Diencephalon (tissue), 1 donor: ENCODE results near the gene ZBTB44. TPM values are rescaled to one million over a fixed set of nuclear protein-coding genes. Genes with fewer than 3 reads are reported as not detected.

ENCODE experiments used
- small RNA-seq: library from RNA; depleted of rRNA; stranded (forward); fragments of <200 nt; gene quantifications from one replicate; pipeline ENCODE3, GENCODE V24; 2014
- total RNA-seq: library from RNA; depleted of rRNA; stranded (reverse); fragments of >200 nt; gene quantifications from one replicate; pipeline ENCODE4 v1.2.3, GENCODE V29; 2014

The ZBTB44 gene
- total RNA-seq = 88.1 TPM

DNA sequence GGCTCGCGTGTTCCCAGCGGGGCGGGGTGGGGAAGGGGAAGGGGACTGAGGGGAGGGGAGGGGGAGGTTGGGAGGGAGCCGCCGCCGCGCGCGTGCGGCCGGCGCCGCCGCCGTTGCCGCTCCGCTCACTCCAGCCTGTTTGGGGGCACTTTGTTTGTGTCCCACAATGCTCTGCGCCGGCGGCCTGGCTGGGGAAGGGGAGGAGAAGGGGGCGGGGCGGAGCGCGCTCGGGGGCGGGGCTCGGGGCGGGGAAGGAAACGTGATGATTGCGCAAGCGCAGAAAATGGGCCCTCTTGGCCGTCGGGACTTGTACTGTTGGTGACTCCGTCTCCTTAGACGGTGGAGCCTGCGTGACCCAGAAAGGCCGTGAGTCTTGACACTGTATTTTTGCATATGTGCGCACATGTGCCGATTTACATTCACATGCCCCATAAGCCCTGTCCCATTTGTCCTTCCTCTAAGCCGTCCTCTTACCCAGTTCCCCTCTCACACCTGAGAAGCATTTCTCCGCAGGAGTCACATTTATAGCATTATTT lies at the start of gene ZBTB44:
Gene ZBTB44, minus strand, starts transcription at position 168 of the 536 bp plus-strand sequence. CDS start 53,044 bp downstream, outside the sequence.

Small RNAs within 50 kb of the gene (small RNA-seq; reads per million reads assigned to genes)
- not detected for gene RN7SL778P

Other genes starting within 250 kb of the ZBTB44 start
- gene APLP2, start 245.0 kb downstream of the ZBTB44 start, total RNA-seq = 357 TPM
- gene ST14, start 155.1 kb downstream of the ZBTB44 start, total RNA-seq = 0.46 TPM
- gene ADAMTS8, start 113.7 kb upstream of the ZBTB44 start, total RNA-seq = 2.5 TPM
- gene ADAMTS15, start 133.7 kb upstream of the ZBTB44 start, total RNA-seq = 6.2 TPM